MV-4-11 (cell line): Measurements from ENCODE around the gene EPN1.
"Not testable (repeated sequence)": the region's sequence is repeated elsewhere in the genome, so short reads cannot be mapped to it uniquely, and the experiment has no call there.

ENCODE experiments used
- DNase-seq: peaks from one replicate; lab custom pipeline; 2025; lab: John Stamatoyannopoulos, UW

Gene EPN1

GRCh38 chr19:55720214-55720746, 45.3 kb downstream of the EPN1 start:
- no peak for DNase-seq

- no peak for DNase-seq
These were observed 45.8 kb downstream of the EPN1 start for GRCh38 chr19:55720801-55721200.

DNA sequence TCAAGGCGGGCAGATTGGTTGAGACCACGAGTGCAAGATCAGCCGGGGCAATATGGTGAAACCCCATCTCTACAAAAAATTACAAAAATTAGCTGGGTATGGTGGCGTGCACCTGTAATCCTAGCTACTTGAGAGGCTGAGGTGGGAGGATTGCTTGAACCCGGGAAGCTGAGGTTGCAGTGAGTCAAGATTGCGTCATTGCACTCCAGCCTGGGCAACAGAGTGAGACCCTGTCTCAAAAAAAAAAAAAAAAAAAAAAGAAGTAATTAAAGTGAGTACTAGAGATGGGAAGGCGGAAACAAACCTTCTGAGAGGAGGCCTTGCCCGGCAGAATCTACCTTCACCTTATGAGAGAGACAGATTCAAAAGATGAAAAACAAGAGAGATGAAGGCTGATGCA, 48.5 kb downstream of the EPN1 start:
- DNase-seq: no peak

- not testable (repeated sequence) for DNase-seq
These were observed 55.4 kb downstream of the EPN1 start for GRCh38 chr19:55730378-55730777.

- DNase-seq: no peak
These were observed 63.3 kb downstream of the EPN1 start, which contains the start of gene NLRP9 for GRCh38 chr19:55738302-55738701. NLRP9 (minus strand) TSS chr19:55738402; CDS start chr19:55738374, 28 bp downstream.

DNA sequence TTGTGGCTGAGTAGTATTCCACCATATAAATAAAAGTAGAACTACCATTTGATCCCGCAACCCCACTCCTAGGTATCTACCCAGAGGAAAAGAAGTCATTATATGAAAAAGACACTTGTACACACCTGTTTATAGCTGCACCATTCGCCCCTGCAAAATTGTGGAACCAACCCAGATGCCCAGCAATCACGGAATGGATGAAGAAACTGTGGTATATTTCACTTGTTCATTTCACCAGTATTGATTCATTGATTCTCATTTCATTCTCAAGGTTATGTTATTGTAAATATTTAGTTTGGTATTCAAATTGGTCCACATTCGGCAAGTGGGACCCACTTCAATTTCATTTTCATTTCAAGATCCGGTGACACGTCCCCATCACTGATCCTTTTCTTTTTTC, 75.7 kb downstream of the EPN1 start:
- no peak for DNase-seq

GRCh38 chr19:55753401-55753800, 78.4 kb downstream of the EPN1 start:
- no peak for DNase-seq

DNA sequence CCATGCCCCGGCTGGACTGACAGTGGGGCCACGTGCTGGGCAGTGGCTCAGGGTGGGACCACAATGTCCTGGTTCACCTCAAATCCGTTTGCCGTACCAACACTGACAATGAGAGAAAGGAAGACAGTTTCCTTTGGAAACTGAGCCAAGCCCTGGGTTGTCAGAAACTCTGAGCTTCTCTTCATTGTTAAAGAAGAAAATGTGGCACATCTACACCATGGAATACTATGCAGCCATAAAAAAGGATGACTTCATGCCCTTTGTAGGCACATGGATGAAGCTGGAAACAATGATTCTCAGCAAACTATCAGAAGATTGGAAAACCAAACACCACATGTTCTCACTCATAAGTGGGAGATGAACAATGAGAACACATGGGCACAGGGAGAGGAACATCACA, 81.8 kb downstream of the EPN1 start:
- not testable (repeated sequence) for DNase-seq

- DNase-seq: not testable (repeated sequence)
These were observed 83.8 kb downstream of the EPN1 start, which contains the start of gene RFPL4A for GRCh38 chr19:55758797-55759196. RFPL4A (plus strand) TSS chr19:55759097; CDS start chr19:55761801, 2,704 bp downstream.
